Prostate gland (tissue), 2 donors: ENCODE results near the gene CNTF. TPM values are rescaled to one million over a fixed set of nuclear protein-coding genes. Genes with fewer than 3 reads are reported as not detected.

Experiments used
- DNase-seq: peaks from one replicate; pipeline ENCODE4 v3.0.0-alpha.2; 2019; ENCODE audit warnings: low spot score
- H3K27ac ChIP-seq, 2 donors: fragments of 200-600 bp; sonication (generic); 2 replicates each; pipeline ENCODE4 v1.5.1; 2017 to 2019
- H3K27me3 ChIP-seq: fragments of 200-600 bp; sonication (generic); replicated peaks from 2 replicates; pipeline ENCODE4 v1.5.1; 2019; ENCODE audit not compliant: insufficient read depth
- H3K36me3 ChIP-seq, 2 donors: fragments of 200-600 bp; sonication (generic); 1 replicate in 1 of 2; 2 replicates in 1 of 2; pipeline versions ENCODE4 v1.5.1 to v1.8.1; 2017 to 2019
- H3K4me1 ChIP-seq: fragments of 200-600 bp; sonication (generic); replicated peaks from 2 replicates; pipeline ENCODE4 v1.5.1; 2019
- H3K4me3 ChIP-seq, 2 donors: fragments of 200-600 bp; sonication (generic); 2 replicates each; pipeline ENCODE4 v1.5.1; 2017 to 2019
- H3K9me3 ChIP-seq: fragments of 200-600 bp; sonication (generic); 2 replicates; pipeline ENCODE4 v1.5.1; 2017
- CTCF ChIP-seq, 4 experiments: fragments of 200-600 bp in 2 of 4; fragments of 450-650 bp in 2 of 4; sonication (generic) in 2 of 4; IDR thresholded peaks; 1 replicate in 3 of 4; 2 replicates in 1 of 4; pipeline ENCODE4 v1.5.1; 2016 to 2019; ENCODE audit warnings: antibody characterized with exemption in 4 of 4, mild to moderate bottlenecking in 2 of 4, moderate library complexity in 2 of 4
- POLR2A ChIP-seq: fragments of 450-650 bp; IDR thresholded peaks from one replicate; pipeline ENCODE4 v1.6.1; 2016; ENCODE audit warnings: antibody characterized with exemption, mild to moderate bottlenecking
- POLR2AphosphoS5 ChIP-seq: sonication (generic); formaldehyde crosslinking; IDR thresholded peaks from one replicate; pipeline ENCODE4 v1.6.1; 2017; ENCODE audit warnings: antibody characterized with exemption
- WGBS: methylation state at CpG from one replicate; pipeline ENCODE4 v1.1.5; 2018; 5-methylcytosine and 5-hydroxymethylcytosine counted together
- intact Hi-C: fragments of 100-400 bp; cut with DNase I; formaldehyde crosslinking; loops from one replicate; pipeline ENCODE4 v1.14.2; 2022
- total RNA-seq, 2 donors: library from RNA; depleted of rRNA; stranded (reverse); fragments of >200 nt; gene quantifications; one replicate each; pipeline ENCODE4 v1.1.0, GENCODE V29; 2016

CNTF gene
- total RNA-seq, 2 donors from 2014 or later = 0.74 TPM; not detected in 1

DNA sequence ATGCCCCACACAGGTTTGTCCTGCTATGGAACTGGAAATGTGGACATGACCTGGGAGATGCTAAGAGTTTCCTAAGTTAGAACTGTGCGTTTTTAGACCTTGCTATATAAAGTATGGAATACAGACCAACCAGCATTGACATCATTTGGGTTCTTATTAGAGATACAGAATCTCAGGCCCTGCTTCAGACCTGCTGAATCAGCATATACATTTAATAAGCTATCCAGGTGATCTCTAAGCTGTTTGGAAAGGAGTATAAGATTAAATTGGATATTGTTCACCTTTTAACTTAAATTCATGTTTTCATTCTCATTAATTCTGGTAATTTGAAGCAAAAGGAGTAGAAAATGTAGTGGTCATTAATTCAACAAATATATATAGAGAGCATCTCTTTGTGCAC lies 6.9 kb upstream of the CNTF start:
- intact Hi-C loops = no loop called here
- no peaks in the 10 kb centered on the region for H3K27me3 ChIP-seq
- H3K4me1 ChIP-seq = no peaks in the 10 kb centered on the region
- H3K9me3 ChIP-seq = no peaks in the 10 kb centered on the region
- TF ChIP-seq POLR2AphosphoS5 (no peak), CTCF (IDR thresholded peaks at IDR 0.05) (no peak), POLR2A (no peak)
- H3K27ac ChIP-seq = no peak overlapping the region
- peaks cover 0 to 3% of the 10 kb centered on the region in 2 donors for H3K36me3 ChIP-seq
- H3K4me3 ChIP-seq = no peak overlapping the region
- WGBS = 93% methylated on average over 1 of the region's 1 CpG
- DNase-seq = no peak

GRCh38 chr11:58616594-58616993 lies 5.9 kb upstream of the CNTF start:
- intact Hi-C loops = no loop called here
- Histone ChIP-seq H3K4me3 (no peak overlapping the region), H3K4me1 (no peaks in the 10 kb centered on the region), H3K36me3 (peaks cover 0 to 3% of the 10 kb centered on the region in 2 donors), H3K27ac (no peak overlapping the region), H3K27me3 (no peaks in the 10 kb centered on the region), H3K9me3 (no peaks in the 10 kb centered on the region)
- TF ChIP-seq POLR2A (no peak), CTCF (IDR thresholded peaks at IDR 0.05) (no peak), POLR2AphosphoS5 (no peak)
- no peak for DNase-seq
- WGBS = 44% methylated on average over 4 of the region's 4 CpGs

DNA sequence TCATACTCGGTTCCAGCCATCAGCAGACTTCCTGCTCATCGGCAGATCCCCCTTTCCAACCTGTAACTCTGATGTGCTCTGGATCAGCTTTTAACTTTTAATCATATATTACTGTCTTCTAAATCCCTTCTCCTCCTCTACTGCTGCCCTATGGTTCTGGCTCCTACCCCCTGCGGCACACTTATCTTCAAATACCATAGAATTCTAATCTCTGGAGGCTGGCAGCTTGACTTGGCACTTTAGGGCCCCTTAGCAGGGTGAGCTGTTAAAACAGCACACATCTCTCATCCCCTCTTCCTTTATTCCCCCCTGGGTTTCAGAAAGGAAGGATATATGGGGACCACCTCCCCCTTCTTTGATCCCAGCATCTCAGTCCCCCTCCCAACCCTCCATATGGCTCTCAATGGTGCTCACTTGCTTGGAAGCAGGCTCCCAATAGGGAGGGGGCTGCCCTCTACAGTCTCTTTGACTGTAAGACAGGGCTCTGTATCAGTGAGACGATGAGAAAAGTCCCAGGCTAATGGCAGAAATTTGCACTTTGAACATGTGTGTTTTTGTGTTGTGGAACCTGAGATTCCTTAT lies 4.4 kb upstream of the CNTF start:
- WGBS = 91% methylated on average over 4 of the region's 4 CpGs
- H3K36me3 ChIP-seq = peaks cover 0 to 3% of the 10 kb centered on the region in 2 donors
- H3K9me3 ChIP-seq = no peaks in the 10 kb centered on the region
- H3K4me3 ChIP-seq = no peak overlapping the region
- TF ChIP-seq POLR2AphosphoS5 (no peak), CTCF (IDR thresholded peaks at IDR 0.05) (no peak), POLR2A (no peak)
- DNase-seq = no peak
- no peaks in the 10 kb centered on the region for H3K27me3 ChIP-seq
- no peak overlapping the region for H3K27ac ChIP-seq
- H3K4me1 ChIP-seq = no peaks in the 10 kb centered on the region
- intact Hi-C loops = no loop called here

GRCh38 chr11:58621586-58622262 lies 741 bp upstream of the CNTF start:
- no peak for DNase-seq
- intact Hi-C loops = no loop called here
- Histone ChIP-seq H3K27ac (no peak overlapping the region), H3K4me3 (no peak overlapping the region), H3K36me3 (peaks cover 0 to 3% of the 10 kb centered on the region in 2 donors), H3K4me1 (no peaks in the 10 kb centered on the region), H3K9me3 (no peaks in the 10 kb centered on the region), H3K27me3 (no peaks in the 10 kb centered on the region)
- TF ChIP-seq CTCF (IDR thresholded peaks at IDR 0.05) = no peak
- TF ChIP-seq POLR2A = no peak
- no peak for TF ChIP-seq POLR2AphosphoS5
- 70% methylated on average over 4 of the region's 4 CpGs for WGBS

DNA sequence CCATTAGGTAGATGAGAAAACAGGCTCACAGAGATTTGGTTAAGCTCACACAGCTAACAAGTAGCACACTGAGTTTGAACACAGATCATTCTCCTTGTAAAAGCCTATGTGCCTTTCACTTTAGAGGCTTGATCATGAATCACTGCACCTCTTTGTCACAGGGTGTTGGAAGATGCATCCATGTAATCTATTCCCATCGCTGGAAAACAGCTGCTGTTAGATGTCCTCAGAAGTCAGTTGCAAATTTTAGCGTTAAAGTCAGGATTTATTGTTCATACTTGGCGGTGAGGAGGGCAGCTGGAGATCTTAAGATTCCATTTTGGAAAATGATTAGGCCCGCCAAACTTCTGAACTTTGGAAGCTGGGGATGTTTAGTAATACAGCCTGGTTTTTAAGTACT lies 2.6 kb downstream of the CNTF start:
- Histone ChIP-seq H3K4me1 (no peaks in the 10 kb centered on the region), H3K27me3 (no peaks in the 10 kb centered on the region), H3K4me3 (no peak overlapping the region), H3K27ac (no peak overlapping the region), H3K36me3 (no peaks in the 10 kb centered on the region), H3K9me3 (no peaks in the 10 kb centered on the region)
- no peak for TF ChIP-seq CTCF (IDR thresholded peaks at IDR 0.05)
- no peak for TF ChIP-seq POLR2AphosphoS5
- no peak for TF ChIP-seq POLR2A
- 87% methylated on average over 4 of the region's 4 CpGs for WGBS
- no peak for DNase-seq
- intact Hi-C loops = no loop called here
